SK-N-SH treated with all-trans-retinoic acid at 6 μM for 48 hours (cell line): ENCODE data around the gene KIRREL3.

Experiments used
- ATAC-seq: fragments of 200-7000 bp; cut with Tn5 transposase; 3 replicates; pipeline ENCODE4 v1.9.1; 2020; ENCODE audit warnings: mild to moderate bottlenecking, moderate library complexity
- ARNTL ChIP-seq: fragments of 450-650 bp; formaldehyde crosslinking; IDR thresholded peaks from 2 replicates; pipeline ENCODE4 v1.5.0; 2020; ENCODE audit warnings: low read depth, mild to moderate bottlenecking, moderate library complexity, borderline replicate concordance
- BACH2 ChIP-seq: fragments of 250-450 bp; sonication (Bioruptor Pico); IDR thresholded peaks from 2 replicates; pipeline ENCODE4 v1.9.0; 2021; ENCODE audit warnings: mild to moderate bottlenecking, borderline replicate concordance
- CSDC2 ChIP-seq: fragments of 250-450 bp; sonication (Bioruptor Pico); IDR thresholded peaks from 2 replicates; pipeline ENCODE4 v1.5.0; 2020; ENCODE audit warnings: mild to moderate bottlenecking, moderate library complexity
- ESRRG ChIP-seq: fragments of 250-450 bp; sonication (Bioruptor Pico); IDR thresholded peaks from 2 replicates; pipeline ENCODE4 v1.6.1; 2021; ENCODE audit warnings: mild to moderate bottlenecking
- ISL1 ChIP-seq: fragments of 250-450 bp; sonication (Bioruptor Pico); IDR thresholded peaks from 2 replicates; pipeline ENCODE4 v2.1.2; 2022; ENCODE audit warnings: mild to moderate bottlenecking, moderate library complexity
- OSR1 ChIP-seq: fragments of 250-450 bp; sonication (Bioruptor Pico); IDR thresholded peaks from 2 replicates; pipeline ENCODE4 v1.8.0; 2022; ENCODE audit warnings: moderate library complexity, mild to moderate bottlenecking, inconsistent platforms
- RARB ChIP-seq: fragments of 250-450 bp; sonication (Bioruptor Pico); IDR thresholded peaks from 2 replicates; pipeline ENCODE4 v1.8.0; 2021; ENCODE audit warnings: mild to moderate bottlenecking, moderate library complexity
- SNAI2 ChIP-seq: fragments of 250-450 bp; sonication (Bioruptor Pico); IDR thresholded peaks from 2 replicates; pipeline ENCODE4 v1.5.0; 2020; ENCODE audit warnings: mild to moderate bottlenecking, moderate library complexity
- TCF4 ChIP-seq: fragments of 250-450 bp; sonication (Bioruptor Pico); IDR thresholded peaks from 2 replicates; pipeline ENCODE4 v1.8.0; 2021; ENCODE audit warnings: mild to moderate bottlenecking, moderate library complexity, borderline replicate concordance
- TOX ChIP-seq: fragments of 250-450 bp; sonication (Bioruptor Pico); IDR thresholded peaks from 2 replicates; pipeline ENCODE4 v1.8.0; 2021; ENCODE audit warnings: mild to moderate bottlenecking, moderate library complexity, borderline replicate concordance
- TSHZ2 ChIP-seq: fragments of 250-450 bp; sonication (Bioruptor Pico); IDR thresholded peaks from 2 replicates; pipeline ENCODE4 v1.5.0; 2020; ENCODE audit warnings: mild to moderate bottlenecking, moderate library complexity
- ZC3H10 ChIP-seq: fragments of 250-450 bp; sonication (Bioruptor Pico); IDR thresholded peaks from 2 replicates; pipeline ENCODE4 v1.5.1; 2021; ENCODE audit warnings: mild to moderate bottlenecking, moderate library complexity
- ZFP3 ChIP-seq: fragments of 250-450 bp; sonication (Bioruptor Pico); IDR thresholded peaks from 2 replicates; pipeline ENCODE4 v1.5.0; 2020; ENCODE audit warnings: mild to moderate bottlenecking, moderate library complexity
- ZFP30 ChIP-seq: fragments of 450-650 bp; formaldehyde crosslinking; IDR thresholded peaks from 2 replicates; pipeline ENCODE4 v1.5.0; 2022; ENCODE audit warnings: mild to moderate bottlenecking, moderate library complexity
- ZNF565 ChIP-seq: fragments of 450-650 bp; formaldehyde crosslinking; conservative IDR thresholded peaks from 2 replicates; pipeline ENCODE4 v1.5.0; 2020; ENCODE audit warnings: low read depth, mild to moderate bottlenecking, moderate library complexity
- ZNF70 ChIP-seq: fragments of 450-650 bp; formaldehyde crosslinking; IDR thresholded peaks from 2 replicates; pipeline ENCODE4 v1.5.0; 2020; ENCODE audit warnings: mild to moderate bottlenecking, moderate library complexity
- ZNF8 ChIP-seq: fragments of 450-650 bp; formaldehyde crosslinking; IDR thresholded peaks from 2 replicates; pipeline ENCODE4 v1.5.0; 2020; ENCODE audit warnings: mild to moderate bottlenecking, moderate library complexity
- TF ChIP-seq, protein P1 (sequence below): fragments of 250-450 bp; sonication (Bioruptor Pico); IDR thresholded peaks from 2 replicates; pipeline ENCODE4 v1.5.1; 2021; ENCODE audit warnings: mild to moderate bottlenecking, moderate library complexity
- TF ChIP-seq, protein P2 (sequence below): fragments of 250-450 bp; sonication (Bioruptor Pico); IDR thresholded peaks from 2 replicates; pipeline ENCODE4 v1.8.0; 2021; ENCODE audit warnings: low read depth, mild to moderate bottlenecking, moderate library complexity, borderline replicate concordance
- TF ChIP-seq, protein P3 (sequence below): fragments of 250-450 bp; sonication (Bioruptor Pico); IDR thresholded peaks from 2 replicates; pipeline ENCODE4 v1.8.0; 2020; ENCODE audit warnings: mild to moderate bottlenecking, moderate library complexity, borderline replicate concordance
- TF ChIP-seq, protein P4 (sequence below): fragments of 250-450 bp; sonication (Bioruptor Pico); IDR thresholded peaks from 2 replicates; pipeline ENCODE4 v1.5.1; 2020; ENCODE audit warnings: low read depth, mild to moderate bottlenecking, moderate library complexity

The KIRREL3 gene

DNA sequence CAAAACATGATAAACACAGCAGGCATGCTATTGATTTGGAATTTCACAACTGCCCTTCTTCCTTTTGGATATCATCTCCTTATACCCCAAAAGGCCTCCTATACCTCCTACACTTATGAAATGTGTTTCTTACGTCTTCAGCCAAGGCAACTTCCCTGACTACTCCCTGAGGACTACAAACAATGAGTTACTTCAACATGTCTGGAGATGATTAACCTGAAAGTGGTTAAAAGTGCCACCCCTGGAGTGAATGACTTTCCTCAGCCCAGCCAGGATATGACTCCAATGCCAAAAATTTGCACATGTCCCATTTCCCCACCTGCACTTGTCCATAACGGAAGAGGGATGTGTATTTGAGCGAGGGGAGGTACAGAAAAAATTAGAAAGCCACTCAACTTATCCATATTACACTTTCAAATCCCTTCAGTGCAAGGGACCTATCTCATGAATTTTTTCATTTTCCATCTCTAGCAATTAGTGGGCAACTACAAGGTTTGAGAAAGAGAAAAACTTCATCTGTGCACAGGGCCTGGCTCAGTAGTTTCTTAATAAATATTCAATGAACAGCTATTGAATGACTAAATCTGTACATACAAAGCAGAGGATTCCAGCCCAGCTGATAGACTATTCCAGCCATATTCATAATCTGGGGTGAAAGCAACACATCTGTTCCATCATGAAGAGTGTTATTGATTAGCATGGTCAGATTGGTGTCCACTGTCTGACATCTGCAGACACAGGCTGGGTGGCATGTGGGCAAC lies 36.8 kb downstream of the KIRREL3 start:
- ATAC-seq, result no peak

DNA sequence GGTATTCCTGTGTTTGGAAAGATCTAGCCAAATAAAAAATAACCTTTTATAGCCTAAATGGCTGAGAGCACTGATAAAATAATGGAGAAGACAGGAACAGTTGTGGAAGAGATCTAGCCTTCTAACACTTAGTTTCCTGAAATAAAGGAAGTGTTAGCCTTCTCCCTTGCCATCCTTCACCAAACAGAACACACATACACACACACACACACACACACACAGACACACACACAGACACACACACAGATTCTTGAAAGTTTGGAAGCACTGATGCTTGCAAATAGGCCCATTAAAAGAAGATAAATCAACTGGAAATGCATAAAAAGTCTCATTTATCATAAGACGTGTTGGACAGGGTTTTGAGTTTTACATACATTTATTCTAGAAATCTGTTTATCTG lies 37.5 kb downstream of the KIRREL3 start:
- no peak for TF ChIP-seq BACH2 (CRISPR knock-in tag)
- TF ChIP-seq, protein P1, sequence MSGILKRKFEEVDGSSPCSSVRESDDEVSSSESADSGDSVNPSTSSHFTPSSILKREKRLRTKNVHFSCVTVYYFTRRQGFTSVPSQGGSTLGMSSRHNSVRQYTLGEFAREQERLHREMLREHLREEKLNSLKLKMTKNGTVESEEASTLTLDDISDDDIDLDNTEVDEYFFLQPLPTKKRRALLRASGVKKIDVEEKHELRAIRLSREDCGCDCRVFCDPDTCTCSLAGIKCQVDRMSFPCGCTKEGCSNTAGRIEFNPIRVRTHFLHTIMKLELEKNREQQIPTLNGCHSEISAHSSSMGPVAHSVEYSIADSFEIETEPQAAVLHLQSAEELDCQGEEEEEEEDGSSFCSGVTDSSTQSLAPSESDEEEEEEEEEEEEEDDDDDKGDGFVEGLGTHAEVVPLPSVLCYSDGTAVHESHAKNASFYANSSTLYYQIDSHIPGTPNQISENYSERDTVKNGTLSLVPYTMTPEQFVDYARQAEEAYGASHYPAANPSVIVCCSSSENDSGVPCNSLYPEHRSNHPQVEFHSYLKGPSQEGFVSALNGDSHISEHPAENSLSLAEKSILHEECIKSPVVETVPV (CRISPR knock-in tag), result no peak
- no peak for TF ChIP-seq OSR1
- TF ChIP-seq ZFP3, result no peak
- no peak for TF ChIP-seq TOX (CRISPR knock-in tag)
- TF ChIP-seq ZNF565 (CRISPR knock-in tag), result no peak
- TF ChIP-seq, all 23 proteins: peak for 0
- no peak for ATAC-seq

More for the DNA sequence above, 36.8 kb downstream of the KIRREL3 start:
- TF ChIP-seq OSR1 (no peak), ZFP30 (no peak), TCF4 (CRISPR knock-in tag) (no peak), TSHZ2 (CRISPR knock-in tag) (no peak), ZNF8 (CRISPR knock-in tag) (no peak), SNAI2 (CRISPR knock-in tag) (no peak), RARB (CRISPR knock-in tag) (no peak), TOX (CRISPR knock-in tag) (no peak), ARNTL (CRISPR knock-in tag) (no peak), ZNF70 (CRISPR knock-in tag) (no peak), CSDC2 (no peak), ZFP3 (no peak), ISL1 (CRISPR knock-in tag) (no peak), BACH2 (CRISPR knock-in tag) (no peak), ESRRG (CRISPR knock-in tag) (no peak)
- TF ChIP-seq, protein P2, sequence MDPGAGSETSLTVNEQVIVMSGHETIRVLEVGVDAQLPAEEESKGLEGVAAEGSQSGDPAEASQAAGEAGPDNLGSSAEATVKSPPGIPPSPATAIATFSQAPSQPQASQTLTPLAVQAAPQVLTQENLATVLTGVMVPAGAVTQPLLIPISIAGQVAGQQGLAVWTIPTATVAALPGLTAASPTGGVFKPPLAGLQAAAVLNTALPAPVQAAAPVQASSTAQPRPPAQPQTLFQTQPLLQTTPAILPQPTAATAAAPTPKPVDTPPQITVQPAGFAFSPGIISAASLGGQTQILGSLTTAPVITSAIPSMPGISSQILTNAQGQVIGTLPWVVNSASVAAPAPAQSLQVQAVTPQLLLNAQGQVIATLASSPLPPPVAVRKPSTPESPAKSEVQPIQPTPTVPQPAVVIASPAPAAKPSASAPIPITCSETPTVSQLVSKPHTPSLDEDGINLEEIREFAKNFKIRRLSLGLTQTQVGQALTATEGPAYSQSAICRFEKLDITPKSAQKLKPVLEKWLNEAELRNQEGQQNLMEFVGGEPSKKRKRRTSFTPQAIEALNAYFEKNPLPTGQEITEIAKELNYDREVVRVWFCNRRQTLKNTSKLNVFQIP (CRISPR knock-in tag), result no peak
- TF ChIP-seq, protein P3, sequence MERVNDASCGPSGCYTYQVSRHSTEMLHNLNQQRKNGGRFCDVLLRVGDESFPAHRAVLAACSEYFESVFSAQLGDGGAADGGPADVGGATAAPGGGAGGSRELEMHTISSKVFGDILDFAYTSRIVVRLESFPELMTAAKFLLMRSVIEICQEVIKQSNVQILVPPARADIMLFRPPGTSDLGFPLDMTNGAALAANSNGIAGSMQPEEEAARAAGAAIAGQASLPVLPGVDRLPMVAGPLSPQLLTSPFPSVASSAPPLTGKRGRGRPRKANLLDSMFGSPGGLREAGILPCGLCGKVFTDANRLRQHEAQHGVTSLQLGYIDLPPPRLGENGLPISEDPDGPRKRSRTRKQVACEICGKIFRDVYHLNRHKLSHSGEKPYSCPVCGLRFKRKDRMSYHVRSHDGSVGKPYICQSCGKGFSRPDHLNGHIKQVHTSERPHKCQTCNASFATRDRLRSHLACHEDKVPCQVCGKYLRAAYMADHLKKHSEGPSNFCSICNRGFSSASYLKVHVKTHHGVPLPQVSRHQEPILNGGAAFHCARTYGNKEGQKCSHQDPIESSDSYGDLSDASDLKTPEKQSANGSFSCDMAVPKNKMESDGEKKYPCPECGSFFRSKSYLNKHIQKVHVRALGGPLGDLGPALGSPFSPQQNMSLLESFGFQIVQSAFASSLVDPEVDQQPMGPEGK (CRISPR knock-in tag), result no peak

GRCh38 chr11:126959700-126960099 lies 40.9 kb downstream of the KIRREL3 start:
- TF ChIP-seq, protein P2 (CRISPR knock-in tag), result no peak
- TF ChIP-seq, protein P4, sequence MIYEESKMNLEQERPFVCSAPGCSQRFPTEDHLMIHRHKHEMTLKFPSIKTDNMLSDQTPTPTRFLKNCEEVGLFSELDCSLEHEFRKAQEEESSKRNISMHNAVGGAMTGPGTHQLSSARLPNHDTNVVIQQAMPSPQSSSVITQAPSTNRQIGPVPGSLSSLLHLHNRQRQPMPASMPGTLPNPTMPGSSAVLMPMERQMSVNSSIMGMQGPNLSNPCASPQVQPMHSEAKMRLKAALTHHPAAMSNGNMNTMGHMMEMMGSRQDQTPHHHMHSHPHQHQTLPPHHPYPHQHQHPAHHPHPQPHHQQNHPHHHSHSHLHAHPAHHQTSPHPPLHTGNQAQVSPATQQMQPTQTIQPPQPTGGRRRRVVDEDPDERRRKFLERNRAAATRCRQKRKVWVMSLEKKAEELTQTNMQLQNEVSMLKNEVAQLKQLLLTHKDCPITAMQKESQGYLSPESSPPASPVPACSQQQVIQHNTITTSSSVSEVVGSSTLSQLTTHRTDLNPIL (CRISPR knock-in tag), result no peak
- TF ChIP-seq TCF4 (CRISPR knock-in tag) (no peak), TOX (CRISPR knock-in tag) (no peak), ZNF70 (CRISPR knock-in tag) (no peak), ESRRG (CRISPR knock-in tag) (no peak), ZFP3 (no peak), ZNF565 (CRISPR knock-in tag) (no peak), OSR1 (no peak), ARNTL (CRISPR knock-in tag) (no peak), RARB (CRISPR knock-in tag) (no peak), ZC3H10 (CRISPR knock-in tag) (no peak), CSDC2 (no peak), BACH2 (CRISPR knock-in tag) (no peak)
- TF ChIP-seq, protein P3 (CRISPR knock-in tag), result no peak
- TF ChIP-seq, all 23 proteins: peak for 0
- no peak for ATAC-seq
